Endothelial cell of umbilical vein (primary cell): Measurements from ENCODE around the gene CYB561A3.

Experiments
- CTCF ChIP-seq, 2 donors: IDR thresholded peaks; 1 replicate in 1 of 2; 2 replicates in 1 of 2; pipeline ENCODE4 v1.5.1; 2011; ENCODE audit warnings: low read length in 2 of 2, mild to moderate bottlenecking in 2 of 2, moderate library complexity in 2 of 2, control low read depth in 1 of 2, inconsistent platforms in 1 of 2, low read depth in 1 of 2; ENCODE audit not compliant: insufficient read depth in 1 of 2; ENCODE audit errors: extremely low read depth in 1 of 2
- EZH2 ChIP-seq: IDR thresholded peaks from 2 replicates; pipeline ENCODE4 v1.6.1; 2012; ENCODE audit warnings: borderline replicate concordance, low read depth, mild to moderate bottlenecking, moderate library complexity, low read length, inconsistent platforms; ENCODE audit not compliant: severe bottlenecking
- FOS ChIP-seq: IDR thresholded peaks from 2 replicates; pipeline ENCODE4 v1.6.1; 2011; ENCODE audit warnings: mild to moderate bottlenecking, low read length, moderate library complexity, borderline replicate concordance; ENCODE audit not compliant: insufficient read depth
- JUN ChIP-seq: IDR thresholded peaks from 2 replicates; pipeline ENCODE4 v1.6.1; 2011; ENCODE audit warnings: borderline replicate concordance, low read depth; ENCODE audit not compliant: insufficient read length, insufficient read depth
- MAX ChIP-seq: IDR thresholded peaks from 2 replicates; pipeline ENCODE4 v1.6.1; 2011; ENCODE audit not compliant: insufficient read depth, insufficient read length
- MYC ChIP-seq: IDR thresholded peaks from one replicate; pipeline ENCODE4 v1.6.1; 2011; ENCODE audit warnings: mild to moderate bottlenecking, low read depth, low read length
- POLR2A ChIP-seq: IDR thresholded peaks from 2 replicates; pipeline ENCODE4 v1.6.1; 2012; ENCODE audit warnings: low read depth, mild to moderate bottlenecking, control low read depth, low read length
- POLR2AphosphoS5 ChIP-seq: IDR thresholded peaks from 2 replicates; pipeline ENCODE4 v1.6.1; 2012; ENCODE audit warnings: low read depth, mild to moderate bottlenecking, control low read depth, low read length, moderate library complexity; ENCODE audit not compliant: insufficient read depth

- no peak for TF ChIP-seq CTCF (IDR thresholded peaks at IDR 0.05; ENCODE audit: extremely low read depth in 1 of 2, insufficient read depth in 1 of 2, low read depth in 1 of 2, low read length in 2 of 2)
- TF ChIP-seq FOS, result no peak
- no peak for TF ChIP-seq POLR2A
- no peak for TF ChIP-seq EZH2
- TF ChIP-seq POLR2AphosphoS5, result no peak
- no peak for TF ChIP-seq JUN
- TF ChIP-seq MAX, result no peak
- no peak for TF ChIP-seq MYC
Observed at GRCh38 chr11:61401573-61401972, 39.9 kb upstream of the CYB561A3 start.
